Measurements from ENCODE around the gene PLXNA1. TPM values are rescaled to one million over a fixed set of nuclear protein-coding genes. Genes with fewer than 3 reads are reported as not detected.

Gene PLXNA1
- total and polyA plus RNA-seq, 2 of the 8 experiments (the other 6 are each of a cell fraction or from before 2014, with no cell fraction given): 47.5 to 54.9 TPM

- no peak overlapping the region for H4K5ac ChIP-seq (ENCODE audit: insufficient read length, low read depth, low read length)
- H4K8ac ChIP-seq (ENCODE audit: extremely low read depth, insufficient read depth, low read length): no peak overlapping the region
- H3K18ac ChIP-seq (ENCODE audit: extremely low read depth, low read length): no peak overlapping the region
- H3K4me2 ChIP-seq (ENCODE audit: insufficient read depth in 1 of 2, low read depth in 2 of 2, low read length in 2 of 2): no peak overlapping the region
- WGBS, 2 experiments (ENCODE audit: extremely low coverage in 1 of 2, insufficient coverage in 1 of 2, insufficient read length in 1 of 2, insufficient replicate concordance in 2 of 2, low coverage in 1 of 2, low lambda C conversion rate in 2 of 2, missing lambda C conversion rate in 1 of 2): 84% methylated on average over 3 of the region's 3 CpGs; no CpG with 5 or more reads in 1 of the 2 experiments
- no peaks in the 10 kb centered on the region for H3K79me2 ChIP-seq (ENCODE audit: control insufficient read depth in 1 of 2, insufficient read depth in 2 of 2, low read length in 2 of 2)
- H2BK15ac ChIP-seq (ENCODE audit: low read length): no peak overlapping the region
- DNase-seq (ENCODE audit: low read depth in 1 of 2, low spot score in 2 of 2) (no peak), FAIRE-seq (no peak)
- no peaks in the 10 kb centered on the region for H3K4me1 ChIP-seq (replicated peaks in 1 of 4; ENCODE audit: control insufficient read depth in 3 of 4, insufficient read depth in 4 of 4, low read length in 3 of 4)
- no peak overlapping the region for H2AFZ ChIP-seq (ENCODE audit: low read length)
- H3K4me3 ChIP-seq (ENCODE audit: extremely low read depth in 1 of 4, insufficient read depth in 2 of 4, low read depth in 3 of 4, low read length in 4 of 4): no peak overlapping the region
- H4K20me1 ChIP-seq (replicated peaks in 1 of 2; ENCODE audit: control insufficient read depth in 1 of 2, insufficient read depth in 2 of 2, low read length in 2 of 2): peaks cover 1 to 10% of the 10 kb centered on the region in 2 experiments
- CTCF ChIA-PET (ENCODE audit: partially characterized antibody): interaction anchor here (0.8 to 1.5 kb wide), 6 partner anchors 8 to 431 kb away, joined by 3 to 4 read pairs (median 3); no protein-coding TSS in a partner anchor
- no peak overlapping the region for H3K4ac ChIP-seq (replicated peaks; ENCODE audit: insufficient read length, low read depth, low read length)
- no peak overlapping the region for H3K27ac ChIP-seq (ENCODE audit: low read depth, low read length)
- H2BK12ac ChIP-seq (ENCODE audit: low read depth, low read length): no peak overlapping the region
- H3K56ac ChIP-seq (replicated peaks; ENCODE audit: insufficient read length, low read depth, low read length): no peak overlapping the region
- no peaks in the 10 kb centered on the region for H3K27me3 ChIP-seq (replicated peaks in 1 of 4; ENCODE audit: control insufficient read depth in 3 of 4, extremely low read depth in 1 of 4, insufficient read depth in 3 of 4, low read length in 3 of 4)
- H3K36me3 ChIP-seq (ENCODE audit: control insufficient read depth in 2 of 4, insufficient read depth in 4 of 4, low read length in 3 of 4): peaks cover 5 to 44% (median 30%) of the 10 kb centered on the region in 4 experiments
- no peak overlapping the region for H4K91ac ChIP-seq (replicated peaks; ENCODE audit: insufficient read length, low read length)
- no peaks in the 10 kb centered on the region for H3K79me1 ChIP-seq (ENCODE audit: low read depth, low read length)
- H3K9me3 ChIP-seq (ENCODE audit: insufficient read depth in 2 of 2, low read depth in 1 of 2, low read length in 1 of 2): no peaks in the 10 kb centered on the region
- H2AK5ac ChIP-seq (ENCODE audit: low read depth, low read length): no peak overlapping the region
- no peak overlapping the region for H2BK5ac ChIP-seq (ENCODE audit: low read depth, low read length)
- H3K14ac ChIP-seq (ENCODE audit: insufficient read length): no peak overlapping the region
- POLR2A ChIA-PET (ENCODE audit: partially characterized antibody): interaction anchor here (1.1 kb wide), 1 partner anchor 15 kb away, joined by 3 read pairs; no protein-coding TSS in a partner anchor
- H3K9ac ChIP-seq (replicated peaks in 1 of 4; ENCODE audit: extremely low read depth in 1 of 4, low read depth in 3 of 4, low read length in 3 of 4): no peak overlapping the region
- H2BK20ac ChIP-seq (ENCODE audit: low read length): no peak overlapping the region
- H2BK120ac ChIP-seq (replicated peaks; ENCODE audit: low read depth, low read length): no peak overlapping the region
- H3K23ac ChIP-seq (ENCODE audit: insufficient read length): no peak overlapping the region
- H3K23me2 ChIP-seq (ENCODE audit: low read depth, low read length): no peaks in the 10 kb centered on the region
- TF ChIP-seq MAFK (IDR thresholded peaks at IDR 0.05; ENCODE audit: low read depth, low read length): no peak
- TF ChIP-seq NANOG (IDR thresholded peaks at IDR 0.05; ENCODE audit: insufficient read depth, low read depth, low read length, poor library complexity, severe bottlenecking): no peak
These were observed 42.5 kb downstream of the PLXNA1 start for GRCh38 chr3:127025456-127025855.

All from H1 (cell line).